HepG2 (cell line): Measurements from ENCODE around the gene LYZL6.
A peak's percentile ranks its signal among the peaks of the same experiment; 100 is the strongest.

Experiments
- CTCF ChIP-seq: sonication (generic); formaldehyde crosslinking; IDR thresholded peaks from 2 replicates; pipeline ENCODE4 v1.5.0; 2020; ENCODE audit warnings: mild to moderate bottlenecking, missing genetic modification reagents, moderate library complexity
- HINFP ChIP-seq: sonication (generic); formaldehyde crosslinking; IDR thresholded peaks from 2 replicates; pipeline ENCODE4 v1.4.0; 2020; ENCODE audit warnings: low read depth, mild to moderate bottlenecking, missing genetic modification reagents
- ISX ChIP-seq: sonication (generic); formaldehyde crosslinking; conservative IDR thresholded peaks from 2 replicates; pipeline ENCODE4 v1.5.0; 2020; ENCODE audit warnings: missing genetic modification reagents
- NR0B2 ChIP-seq: sonication (generic); formaldehyde crosslinking; IDR thresholded peaks from 2 replicates; pipeline ENCODE4 v1.4.0; 2020; ENCODE audit warnings: mild to moderate bottlenecking, missing genetic modification reagents
- PATZ1 ChIP-seq: sonication (generic); formaldehyde crosslinking; IDR thresholded peaks from 2 replicates; pipeline ENCODE4 v1.4.0; 2020; ENCODE audit warnings: missing genetic modification reagents
- PITX1 ChIP-seq: sonication (generic); formaldehyde crosslinking; IDR thresholded peaks from 2 replicates; pipeline ENCODE4 v1.5.1; 2020; ENCODE audit warnings: mild to moderate bottlenecking, missing genetic modification reagents
- SMAD1 ChIP-seq: sonication (generic); formaldehyde crosslinking; IDR thresholded peaks from 2 replicates; pipeline ENCODE4 v1.4.0; 2020; ENCODE audit warnings: missing genetic modification reagents, low read depth, mild to moderate bottlenecking, borderline replicate concordance
- ZKSCAN1 ChIP-seq: fragments of 150-350 bp; IDR thresholded peaks from 2 replicates; pipeline ENCODE4 v1.6.1; 2014; ENCODE audit warnings: low read length
- ZMYM4 ChIP-seq: sonication (generic); formaldehyde crosslinking; IDR thresholded peaks from 2 replicates; pipeline ENCODE4 v1.8.1; 2023; ENCODE audit warnings: mild to moderate bottlenecking, missing genetic modification reagents
- ZNF710 ChIP-seq: sonication (generic); formaldehyde crosslinking; IDR thresholded peaks from 2 replicates; pipeline ENCODE4 v1.5.0; 2020; ENCODE audit warnings: mild to moderate bottlenecking, missing genetic modification reagents, borderline replicate concordance

GRCh38 chr17:35981246-35981645, 37.7 kb upstream of the LYZL6 start, which contains the start of gene CCL16:
- no peak for TF ChIP-seq ISX (CRISPR knock-in tag)
- no peak for TF ChIP-seq ZMYM4
- 0 out of 2 replicates have a peak, but pooled peaks have one; percentile 14 for TF ChIP-seq ZNF710 (CRISPR knock-in tag)
- peak; percentile 58 for TF ChIP-seq CTCF (CRISPR knock-in tag)
- no peak for TF ChIP-seq SMAD1
- TF ChIP-seq PATZ1 (CRISPR knock-in tag): no peak
- no peak for TF ChIP-seq ZKSCAN1
- no peak for TF ChIP-seq NR0B2
- no peak for TF ChIP-seq HINFP (CRISPR knock-in tag)
- TF ChIP-seq PITX1 (CRISPR knock-in tag): no peak
